IMR-90 (cell line): ENCODE results near the gene RAB9B. TPM values are rescaled to one million over a fixed set of nuclear protein-coding genes. Genes with fewer than 3 reads are reported as not detected.

Experiments used
- ATAC-seq: fragments of 200-7000 bp; cut with Tn5 transposase; 2 replicates; pipeline ENCODE4 v1.9.1; 2020; ENCODE audit warnings: low read depth, mild to moderate bottlenecking, moderate library complexity
- BruUV-seq: library from RNA; stranded (reverse); fragments of 400-500 nt; replicated peaks from 2 replicates; lab custom pipeline; 2021; lab: Mats Ljungman, UMichigan
- CTCF ChIA-PET: fragments of 300-600 bp; formaldehyde crosslinking; extraction: SDS; loops from one replicate; lab custom pipeline; 2021; ENCODE audit warnings: antibody characterized with exemption; lab: Yijun Ruan, JAX
- POLR2A ChIA-PET: fragments of 300-600 bp; sonication (Branson Sonifier 250); formaldehyde crosslinking; loops from one replicate; lab custom pipeline; 2022; ENCODE audit warnings: antibody characterized with exemption; ENCODE audit not compliant: unreplicated experiment; lab: Charles Lee
- DNase-seq: peaks from one replicate; pipeline ENCODE4 v3.0.0; 2013
- H2AFZ ChIP-seq: replicated peaks from 2 replicates; pipeline ENCODE3; 2013; ENCODE audit warnings: low read length, mild to moderate bottlenecking; ENCODE audit not compliant: poor library complexity
- H2AK5ac ChIP-seq: 2 replicates; pipeline ENCODE4 v1.6.1; 2013; ENCODE audit warnings: low read depth, low read length, inconsistent platforms
- H2AK9ac ChIP-seq: replicated peaks from 2 replicates; pipeline ENCODE3; 2013; ENCODE audit warnings: mild to moderate bottlenecking, low read depth, low read length, moderate library complexity; ENCODE audit not compliant: poor library complexity
- H2BK120ac ChIP-seq: 2 replicates; pipeline ENCODE4 v1.6.1; 2013; ENCODE audit warnings: low read depth, low read length, inconsistent platforms
- H2BK15ac ChIP-seq: 3 replicates; pipeline ENCODE4 v1.6.1; 2013; ENCODE audit warnings: low read depth, low read length, inconsistent platforms
- H2BK20ac ChIP-seq: 2 replicates; pipeline ENCODE4 v1.6.1; 2013; ENCODE audit warnings: low read depth, mild to moderate bottlenecking, inconsistent platforms, low read length, moderate library complexity
- H2BK5ac ChIP-seq: 2 replicates; pipeline ENCODE4 v1.6.1; 2013; ENCODE audit warnings: mild to moderate bottlenecking, low read depth, low read length, inconsistent platforms; ENCODE audit not compliant: poor library complexity, severe bottlenecking
- H3K14ac ChIP-seq: replicated peaks from 2 replicates; pipeline ENCODE4 v1.6.1; 2013; ENCODE audit warnings: low read depth, low read length, inconsistent platforms
- H3K18ac ChIP-seq: 2 replicates; pipeline ENCODE4 v1.6.1; 2013; ENCODE audit warnings: low read depth, low read length, control low read depth
- H3K23ac ChIP-seq: 2 replicates; pipeline ENCODE4 v1.6.1; 2013; ENCODE audit warnings: low read depth, low read length, inconsistent platforms
- H3K27ac ChIP-seq: 2 replicates; pipeline ENCODE4 v1.5.1; 2013; ENCODE audit warnings: mild to moderate bottlenecking, control low read depth, low read length; ENCODE audit not compliant: insufficient read depth
- H3K27me3 ChIP-seq: 2 replicates; pipeline ENCODE4 v1.6.1; 2013; ENCODE audit warnings: low read length; ENCODE audit not compliant: control insufficient read depth, insufficient read depth
- H3K36me3 ChIP-seq: 2 replicates; pipeline ENCODE4 v1.6.1; 2013; ENCODE audit warnings: low read length, mixed read lengths; ENCODE audit not compliant: control insufficient read depth, insufficient read depth
- H3K4ac ChIP-seq: 2 replicates; pipeline ENCODE4 v1.6.1; 2013; ENCODE audit warnings: low read depth, low read length, inconsistent platforms
- H3K4me1 ChIP-seq: 2 replicates; pipeline ENCODE4 v1.6.1; 2013; ENCODE audit warnings: low read length, mixed read lengths; ENCODE audit not compliant: control insufficient read depth, insufficient read depth
- H3K4me2 ChIP-seq: 2 replicates; pipeline ENCODE4 v1.6.1; 2013; ENCODE audit warnings: low read depth, mild to moderate bottlenecking, control low read depth, low read length, moderate library complexity
- H3K4me3 ChIP-seq: 2 replicates; pipeline ENCODE4 v1.5.1; 2013; ENCODE audit warnings: low read depth, mild to moderate bottlenecking, control low read depth, low read length, moderate library complexity; ENCODE audit not compliant: insufficient read depth
- H3K56ac ChIP-seq: 2 replicates; pipeline ENCODE4 v1.6.1; 2013; ENCODE audit warnings: low read length, inconsistent platforms; ENCODE audit not compliant: insufficient read depth; ENCODE audit errors: extremely low read depth
- H3K79me1 ChIP-seq, 2 experiments: 2 replicates each; pipeline ENCODE4 v1.6.1; 2013; ENCODE audit warnings: low read length in 2 of 2, inconsistent platforms in 1 of 2, low read depth in 1 of 2
- H3K9ac ChIP-seq: 2 replicates; pipeline ENCODE4 v1.6.1; 2013; ENCODE audit warnings: low read depth, low read length, control low read depth
- H3K9me1 ChIP-seq: 2 replicates; pipeline ENCODE4 v1.6.1; 2013; ENCODE audit warnings: low read length, inconsistent platforms; ENCODE audit not compliant: insufficient read depth
- H3K9me3 ChIP-seq: 2 replicates; pipeline ENCODE4 v1.6.1; 2013; ENCODE audit warnings: low read length; ENCODE audit not compliant: control insufficient read depth, insufficient read depth
- H4K20me1 ChIP-seq: 2 replicates; pipeline ENCODE4 v1.6.1; 2013; ENCODE audit warnings: low read length, inconsistent platforms; ENCODE audit not compliant: insufficient read depth
- H4K5ac ChIP-seq: 2 replicates; pipeline ENCODE4 v1.6.1; 2013; ENCODE audit warnings: mild to moderate bottlenecking, low read depth, low read length, control low read depth
- H4K8ac ChIP-seq, 2 experiments: 2 replicates each; pipeline ENCODE4 v1.6.1; 2013; ENCODE audit warnings: low read depth in 2 of 2, low read length in 2 of 2, control low read depth in 1 of 2, inconsistent platforms in 1 of 2
- H4K91ac ChIP-seq: 2 replicates; pipeline ENCODE4 v1.6.1; 2013; ENCODE audit warnings: low read depth, low read length, inconsistent platforms; ENCODE audit not compliant: insufficient read depth
- BHLHE40 ChIP-seq: fragments of 150-350 bp; IDR thresholded peaks from 2 replicates; pipeline ENCODE4 v1.6.1; 2016; ENCODE audit warnings: mild to moderate bottlenecking, low read depth, low read length
- MAFK ChIP-seq: IDR thresholded peaks from 2 replicates; pipeline ENCODE4 v1.6.1; 2012; ENCODE audit warnings: low read depth, low read length, improper control_type of control experiment
- MAZ ChIP-seq: IDR thresholded peaks from 2 replicates; pipeline ENCODE4 v1.6.1; 2012; ENCODE audit warnings: low read depth, mild to moderate bottlenecking, low read length, improper control_type of control experiment, moderate library complexity, borderline replicate concordance
- SMC3 ChIP-seq: fragments of 150-350 bp; IDR thresholded peaks from 2 replicates; pipeline ENCODE4 v1.6.1; 2016; ENCODE audit warnings: low read depth, mild to moderate bottlenecking, antibody characterized with exemption, low read length, moderate library complexity
- dilution Hi-C: fragments of 300-500 bp; cut with HindIII; formaldehyde crosslinking; loops from one replicate; pipeline ENCODE4 v1.14.3; 2018; ENCODE audit warnings: low sequenced_read_pairs; ENCODE audit not compliant: unreplicated experiment
- in situ Hi-C: fragments of 300-500 bp; cut with MboI; formaldehyde crosslinking; loops from 3 replicates; pipeline ENCODE4 v1.14.3; 2019; ENCODE audit warnings: low sequenced_read_pairs, inconsistent platforms, mixed read lengths
- intact Hi-C: fragments of 100-400 bp; cut with micrococcal nuclease; formaldehyde crosslinking; loops from 2 replicates; pipeline ENCODE4 v1.10.0; 2022
- polyA plus RNA-seq, 3 experiments: library from polyadenylated mRNA; depleted of rRNA; stranded (reverse); fragments of >200 nt; gene quantifications; 2 replicates each; pipeline ENCODE4 v1.2.3, GENCODE V29; 2012; ENCODE audit warnings: low replicate concordance in 1 of 3
- total RNA-seq: library from RNA; depleted of rRNA; stranded (reverse); fragments of >200 nt; gene quantifications from 2 replicates; pipeline ENCODE4 v1.2.3, GENCODE V29; 2012

Gene RAB9B
- total and polyA plus RNA-seq, 2 of the 4 experiments (the other 2 are of a cell fraction): 0.58 to 0.90 TPM

GRCh38 chrX:103861200-103861599 is 29.1 kb upstream of the RAB9B start:
- H3K4me2 ChIP-seq: no peak overlapping the region
- H3K79me1 ChIP-seq: no peaks in the 10 kb centered on the region
- H3K9me3 ChIP-seq: no peaks in the 10 kb centered on the region
- H3K4ac ChIP-seq: no peak overlapping the region
- BruUV-seq: no TSS peak
- intact Hi-C loops (no loop called here), in situ Hi-C loops (no loop called here), dilution Hi-C loops (no loop called here)
- H4K20me1 ChIP-seq: no peaks in the 10 kb centered on the region
- H2BK20ac ChIP-seq: no peak overlapping the region
- H4K5ac ChIP-seq: no peak overlapping the region
- no peak overlapping the region for H3K23ac ChIP-seq
- H3K9me1 ChIP-seq: no peaks in the 10 kb centered on the region
- H2BK15ac ChIP-seq: no peak overlapping the region
- no peak overlapping the region for H2AK9ac ChIP-seq
- no peaks in the 10 kb centered on the region for H3K36me3 ChIP-seq
- no peak overlapping the region for H4K91ac ChIP-seq
- no peak overlapping the region for H3K27ac ChIP-seq
- ChIA-PET CTCF (interaction anchor here (0.6 kb wide), 1 partner anchor 1840 kb away, joined by 3 read pairs; no protein-coding TSS in a partner anchor), POLR2A (no interaction called here)
- no peak overlapping the region for H2AK5ac ChIP-seq
- H3K27me3 ChIP-seq: peaks cover 5% of the 10 kb centered on the region
- H3K14ac ChIP-seq: no peak overlapping the region
- no peak overlapping the region for H3K9ac ChIP-seq
- DNase-seq (no peak), ATAC-seq (no peak)
- H2BK120ac ChIP-seq: no peak overlapping the region
- no peak overlapping the region for H2BK5ac ChIP-seq
- no peak overlapping the region for H3K18ac ChIP-seq
- no peaks in the 10 kb centered on the region for H3K4me1 ChIP-seq
- no peak overlapping the region for H4K8ac ChIP-seq
- H2AFZ ChIP-seq: no peak overlapping the region
- no peak overlapping the region for H3K56ac ChIP-seq
- no peak overlapping the region for H3K4me3 ChIP-seq
- no peak for TF ChIP-seq MAZ
- TF ChIP-seq SMC3: no peak
- TF ChIP-seq MAFK: no peak
- no peak for TF ChIP-seq BHLHE40
